HG02970 (cell line): Measurements from ENCODE around the gene PRR12.
A peak's percentile ranks its signal among the peaks of the same experiment; 100 is the strongest.

Experiments
- ATAC-seq: cut with Tn5 transposase; IDR thresholded peaks from one replicate; pipeline ENCODE4 v1.9.1; 2021; ENCODE audit warnings: mild to moderate bottlenecking, moderate library complexity, moderate number of reproducible peaks; ENCODE audit not compliant: unreplicated experiment, low FRiP score

The PRR12 gene

GRCh38 chr19:49559928-49560327, 31.1 kb upstream of the PRR12 start:
- no peak for ATAC-seq

GRCh38 chr19:49560358-49560900, 30.6 kb upstream of the PRR12 start:
- ATAC-seq, result no peak

- ATAC-seq, result no peak
Observed at GRCh38 chr19:49564616-49565045, 26.4 kb upstream of the PRR12 start.

- ATAC-seq, result no peak
Observed at GRCh38 chr19:49565261-49565660, 25.7 kb upstream of the PRR12 start.

- no peak for ATAC-seq
Observed at GRCh38 chr19:49566302-49566701, 24.7 kb upstream of the PRR12 start.

GRCh38 chr19:49567861-49568441, 23.0 kb upstream of the PRR12 start:
- ATAC-seq, result no peak

- ATAC-seq, result no peak
Observed at GRCh38 chr19:49570138-49570856, 20.7 kb upstream of the PRR12 start.

GRCh38 chr19:49570997-49571676, 19.8 kb upstream of the PRR12 start:
- ATAC-seq, result no peak

- ATAC-seq, result no peak
Observed at GRCh38 chr19:49573009-49573408, 18.0 kb upstream of the PRR12 start.

GRCh38 chr19:49573425-49573824, 17.6 kb upstream of the PRR12 start:
- ATAC-seq, result no peak

- no peak for ATAC-seq
Observed at GRCh38 chr19:49574206-49574755, 16.7 kb upstream of the PRR12 start.

GRCh38 chr19:49579193-49579592, 11.8 kb upstream of the PRR12 start:
- ATAC-seq, result no peak

- no peak for ATAC-seq
Observed at GRCh38 chr19:49579947-49580263, 11.1 kb upstream of the PRR12 start.

GRCh38 chr19:49580264-49581006, 10.5 kb upstream of the PRR12 start, which contains the start of gene NOSIP:
Gene NOSIP, minus strand, starts transcription at chr19:49580556. Its CDS starts 19,865 bp downstream, at chr19:49560691.
- ATAC-seq, result peak; percentile 88

GRCh38 chr19:49581007-49581508, 9.9 kb upstream of the PRR12 start, which contains the start of gene PRRG2:
Gene PRRG2, plus strand, starts transcription at chr19:49581316. Its CDS starts 1,904 bp downstream, at chr19:49583220.
- no peak for ATAC-seq

GRCh38 chr19:49583239-49583638, 7.7 kb upstream of the PRR12 start:
- ATAC-seq, result no peak

GRCh38 chr19:49585023-49585422, 6.0 kb upstream of the PRR12 start:
- no peak for ATAC-seq

GRCh38 chr19:49587227-49587626, 3.8 kb upstream of the PRR12 start:
- ATAC-seq, result no peak

- ATAC-seq, result no peak
Observed at GRCh38 chr19:49588365-49589122, 2.4 kb upstream of the PRR12 start.
